ENCODE measurements around the gene GSS. TPM values are rescaled to one million over a fixed set of nuclear protein-coding genes. Genes with fewer than 3 reads are reported as not detected.
A peak's percentile ranks its signal among the peaks of the same experiment; 100 is the strongest.

The GSS gene
- total RNA-seq, 2 experiments from 2014 or later: 48.0 to 50.3 TPM

GRCh38 chr20:34997131-34997561 is 41.5 kb upstream of the GSS start:
- peaks cover 12% of the 10 kb centered on the region for H3K36me3 Mint-ChIP-seq
- no peaks in the 10 kb centered on the region for H3K27me3 Mint-ChIP-seq
- no peaks in the 10 kb centered on the region for H3K4me1 Mint-ChIP-seq
- H3K4me3 Mint-ChIP-seq: no peak overlapping the region
- peak; percentile 25 for DNase-seq
- H3K27ac Mint-ChIP-seq: no peak overlapping the region
- H3K9me3 Mint-ChIP-seq: no peaks in the 10 kb centered on the region

- H3K27me3 Mint-ChIP-seq: no peaks in the 10 kb centered on the region
- H3K4me3 Mint-ChIP-seq: no peak overlapping the region
- no peaks in the 10 kb centered on the region for H3K9me3 Mint-ChIP-seq
- DNase-seq: no peak
- H3K4me1 Mint-ChIP-seq: no peaks in the 10 kb centered on the region
- H3K36me3 Mint-ChIP-seq: peaks cover 10% of the 10 kb centered on the region
- no peak overlapping the region for H3K27ac Mint-ChIP-seq
Observed at GRCh38 chr20:34996243-34997028, 40.8 kb upstream of the GSS start.

GRCh38 chr20:34995696-34996095 is 40.1 kb upstream of the GSS start:
- H3K4me3 Mint-ChIP-seq: no peak overlapping the region
- no peaks in the 10 kb centered on the region for H3K4me1 Mint-ChIP-seq
- H3K27me3 Mint-ChIP-seq: no peaks in the 10 kb centered on the region
- no peak overlapping the region for H3K27ac Mint-ChIP-seq
- H3K36me3 Mint-ChIP-seq: peaks cover 8% of the 10 kb centered on the region
- no peak for DNase-seq
- H3K9me3 Mint-ChIP-seq: no peaks in the 10 kb centered on the region

GRCh38 chr20:34995192-34995591 is 39.6 kb upstream of the GSS start:
- no peak for DNase-seq
- Mint-ChIP-seq H3K4me3 (no peak overlapping the region), H3K27ac (no peak overlapping the region), H3K9me3 (no peaks in the 10 kb centered on the region), H3K4me1 (no peaks in the 10 kb centered on the region), H3K36me3 (peaks cover 8% of the 10 kb centered on the region), H3K27me3 (no peaks in the 10 kb centered on the region)

- no peak for DNase-seq
- no peaks in the 10 kb centered on the region for H3K4me1 Mint-ChIP-seq
- peaks cover 8% of the 10 kb centered on the region for H3K36me3 Mint-ChIP-seq
Observed at GRCh38 chr20:34994509-34995131, 39.0 kb upstream of the GSS start.

GRCh38 chr20:34993941-34994508 is 38.4 kb upstream of the GSS start:
- no peaks in the 10 kb centered on the region for H3K4me1 Mint-ChIP-seq
- H3K27ac Mint-ChIP-seq: no peak overlapping the region
- no peaks in the 10 kb centered on the region for H3K9me3 Mint-ChIP-seq
- peaks cover 7% of the 10 kb centered on the region for H3K36me3 Mint-ChIP-seq
- no peak for DNase-seq
- H3K27me3 Mint-ChIP-seq: no peaks in the 10 kb centered on the region
- no peak overlapping the region for H3K4me3 Mint-ChIP-seq

More at GRCh38 chr20:34994509-34995131, 39.0 kb upstream of the GSS start:
- no peaks in the 10 kb centered on the region for H3K27me3 Mint-ChIP-seq
- H3K4me3 Mint-ChIP-seq: no peak overlapping the region
- H3K9me3 Mint-ChIP-seq: no peaks in the 10 kb centered on the region
- H3K27ac Mint-ChIP-seq: no peak overlapping the region

- Mint-ChIP-seq H3K27me3 (no peaks in the 10 kb centered on the region), H3K4me1 (no peaks in the 10 kb centered on the region), H3K27ac (no peak overlapping the region), H3K4me3 (no peak overlapping the region), H3K36me3 (peaks cover 4% of the 10 kb centered on the region), H3K9me3 (no peaks in the 10 kb centered on the region)
- DNase-seq: no peak
Observed at GRCh38 chr20:34992751-34993417, 37.3 kb upstream of the GSS start.

- no peak overlapping the region for H3K27ac Mint-ChIP-seq
Observed at GRCh38 chr20:34990661-34991214, 35.1 kb upstream of the GSS start.

GRCh38 chr20:34990231-34990630 is 34.6 kb upstream of the GSS start:
- H3K36me3 Mint-ChIP-seq: no peaks in the 10 kb centered on the region
- no peak overlapping the region for H3K4me3 Mint-ChIP-seq
- no peaks in the 10 kb centered on the region for H3K9me3 Mint-ChIP-seq
- no peaks in the 10 kb centered on the region for H3K4me1 Mint-ChIP-seq
- H3K27ac Mint-ChIP-seq: no peak overlapping the region
- no peaks in the 10 kb centered on the region for H3K27me3 Mint-ChIP-seq
- DNase-seq: no peak

More at GRCh38 chr20:34990661-34991214, 35.1 kb upstream of the GSS start:
- no peaks in the 10 kb centered on the region for H3K27me3 Mint-ChIP-seq
- no peak overlapping the region for H3K4me3 Mint-ChIP-seq
- no peaks in the 10 kb centered on the region for H3K36me3 Mint-ChIP-seq
- no peaks in the 10 kb centered on the region for H3K4me1 Mint-ChIP-seq
- no peak for DNase-seq
- no peaks in the 10 kb centered on the region for H3K9me3 Mint-ChIP-seq

GRCh38 chr20:34989670-34990069 is 34.1 kb upstream of the GSS start:
- H3K4me1 Mint-ChIP-seq: no peaks in the 10 kb centered on the region
- H3K27ac Mint-ChIP-seq: no peak overlapping the region
- H3K9me3 Mint-ChIP-seq: no peaks in the 10 kb centered on the region
- no peaks in the 10 kb centered on the region for H3K27me3 Mint-ChIP-seq
- no peak overlapping the region for H3K4me3 Mint-ChIP-seq
- no peaks in the 10 kb centered on the region for H3K36me3 Mint-ChIP-seq
- no peak for DNase-seq

- Mint-ChIP-seq H3K27me3 (no peaks in the 10 kb centered on the region), H3K36me3 (no peaks in the 10 kb centered on the region), H3K4me1 (no peaks in the 10 kb centered on the region), H3K9me3 (no peaks in the 10 kb centered on the region), H3K4me3 (no peak overlapping the region), H3K27ac (no peak overlapping the region)
- no peak for DNase-seq
Observed at GRCh38 chr20:34989118-34989517, 33.5 kb upstream of the GSS start.

- Mint-ChIP-seq H3K36me3 (no peaks in the 10 kb centered on the region), H3K27ac (no peak overlapping the region), H3K27me3 (peaks cover 2% of the 10 kb centered on the region), H3K4me3 (no peak overlapping the region), H3K4me1 (no peaks in the 10 kb centered on the region), H3K9me3 (no peaks in the 10 kb centered on the region)
- DNase-seq: no peak
Observed at GRCh38 chr20:34988191-34988540, 32.6 kb upstream of the GSS start.

GRCh38 chr20:34987288-34988190 is 31.9 kb upstream of the GSS start:
- Mint-ChIP-seq H3K27ac (no peak overlapping the region), H3K36me3 (no peaks in the 10 kb centered on the region), H3K4me1 (no peaks in the 10 kb centered on the region), H3K4me3 (no peak overlapping the region), H3K27me3 (peaks cover 3% of the 10 kb centered on the region), H3K9me3 (no peaks in the 10 kb centered on the region)
- DNase-seq: no peak

Measured in activated naive CD8-positive, alpha-beta T cell treated with anti-CD3 and anti-CD28 coated beads for 36 hours (primary cell).